ENCODE data around the gene GRK4.

- TF ChIP-seq CTCF (IDR thresholded peaks at IDR 0.05), result no peak
- no peak for TF ChIP-seq ZFX (IDR thresholded peaks at IDR 0.05; ENCODE audit: borderline replicate concordance)
These were observed 31.7 kb upstream of the GRK4 start for GRCh38 chr4:2931512-2932301.

All from 22Rv1 (cell line).